Mammary epithelial cell (primary cell): ENCODE data around the gene AKAP12.

ENCODE experiments used
- CTCF ChIP-seq, 2 donors: IDR thresholded peaks in 1 of 2; conservative IDR thresholded peaks in 1 of 2; 2 replicates each; pipeline ENCODE4 v1.5.1; 2011 to 2012; ENCODE audit warnings: inconsistent platforms in 2 of 2, low read length in 2 of 2, mild to moderate bottlenecking in 2 of 2, control low read depth in 1 of 2, low read depth in 1 of 2; ENCODE audit not compliant: insufficient read depth in 1 of 2; ENCODE audit errors: extremely low read depth in 1 of 2
- EZH2 ChIP-seq: IDR thresholded peaks from 2 replicates; pipeline ENCODE4 v1.6.1; 2012; ENCODE audit warnings: low read length, inconsistent platforms, borderline replicate concordance

- TF ChIP-seq CTCF (conservative IDR thresholded peaks at IDR 0.05 in 1 of 2, IDR thresholded peaks at IDR 0.05 in 1 of 2; ENCODE audit: extremely low read depth in 1 of 2, insufficient read depth in 1 of 2, low read depth in 1 of 2, low read length in 2 of 2) (no peak), EZH2 (no peak)
Observed at GRCh38 chr6:151326116-151326825, 86.5 kb downstream of the AKAP12 start.
